Fibroblast of skin of scalp (primary cell): Measurements from ENCODE around the gene ZNF618.

ENCODE experiments used
- DNase-seq: peaks from one replicate; pipeline ENCODE4 v3.0.0-alpha.2; 2013

ZNF618 gene

DNA sequence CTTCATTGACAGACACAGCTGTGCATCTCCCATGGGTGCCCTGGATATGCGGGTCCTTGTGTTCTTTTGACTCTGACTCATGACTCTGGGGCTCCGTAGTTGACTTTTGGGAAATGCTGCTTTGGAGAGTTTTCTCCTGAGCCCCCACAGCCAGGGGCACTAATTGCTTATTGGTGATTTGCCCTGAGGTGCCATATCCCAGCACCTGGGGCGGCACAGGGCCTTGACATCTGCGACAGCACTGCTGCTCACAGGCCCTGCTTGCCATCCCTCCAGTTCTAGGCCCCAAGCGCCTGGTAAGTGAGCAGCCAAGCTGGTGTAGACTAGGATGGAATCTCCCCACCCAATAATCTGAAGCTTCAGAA, 126.9 kb downstream of the ZNF618 start:
- no peak for DNase-seq

DNA sequence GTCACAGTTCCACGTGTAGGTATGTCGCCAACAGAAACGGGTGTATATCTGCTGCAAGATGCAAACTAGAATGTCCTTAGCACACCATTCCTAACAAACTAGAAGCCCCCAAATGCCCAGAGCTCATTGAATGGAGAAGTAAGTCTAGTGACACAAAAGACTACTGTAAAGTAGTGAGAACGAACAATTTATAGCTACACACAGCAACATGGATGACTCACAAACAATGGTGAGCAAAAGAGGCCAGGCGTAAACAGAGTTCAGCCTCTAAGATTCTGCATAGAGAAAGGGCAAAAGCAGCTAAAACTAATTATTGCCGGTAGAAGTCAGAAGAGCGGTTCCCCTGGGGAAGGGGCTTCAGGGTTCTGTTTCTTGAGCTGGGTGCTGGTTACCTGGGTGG, 127.2 kb downstream of the ZNF618 start:
- DNase-seq, result no peak

DNA sequence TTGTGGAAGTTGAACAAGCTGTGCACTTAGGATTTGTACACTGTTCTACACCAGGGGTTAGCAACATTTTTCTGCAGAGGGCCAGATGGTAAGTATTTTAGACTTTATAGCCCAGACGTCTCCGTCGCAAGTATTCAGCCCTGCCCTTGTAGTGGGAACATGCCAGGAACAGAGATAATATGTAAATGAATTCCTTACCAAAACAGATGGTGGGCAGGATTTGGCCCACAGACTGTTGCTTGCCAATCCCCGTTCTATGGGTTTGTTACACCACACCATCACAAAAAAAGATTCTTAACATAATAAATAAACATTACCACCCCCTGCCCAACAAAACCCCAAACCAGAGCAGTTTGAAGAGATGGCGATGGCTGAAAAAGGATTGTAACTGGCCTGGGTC, 127.6 kb downstream of the ZNF618 start:
- no peak for DNase-seq

DNA sequence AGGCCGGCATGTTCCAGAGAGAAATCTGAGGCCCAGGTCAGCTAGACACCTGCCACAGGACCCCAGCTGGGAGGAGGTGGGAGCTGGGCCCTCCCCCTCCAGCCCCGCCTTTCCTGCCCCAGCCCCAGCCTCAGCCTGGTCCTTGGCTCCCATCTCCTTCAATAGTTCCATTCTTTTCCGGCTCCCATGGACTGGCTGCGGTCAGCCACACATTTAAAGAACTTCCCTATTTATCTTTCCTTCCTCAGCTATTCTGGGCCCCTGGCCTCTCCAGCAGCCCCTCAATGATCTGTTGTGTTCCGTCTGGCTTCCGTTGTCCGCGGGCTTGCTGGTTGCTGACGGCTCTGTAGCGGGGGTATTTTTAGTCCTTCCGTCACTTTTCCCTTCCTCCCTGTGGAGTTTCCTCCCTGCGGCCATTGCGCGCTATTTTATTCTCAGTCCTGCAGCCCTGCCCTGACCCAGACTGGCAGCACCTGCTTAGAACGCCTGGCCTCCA, 128.2 kb downstream of the ZNF618 start:
- DNase-seq, result no peak

DNA sequence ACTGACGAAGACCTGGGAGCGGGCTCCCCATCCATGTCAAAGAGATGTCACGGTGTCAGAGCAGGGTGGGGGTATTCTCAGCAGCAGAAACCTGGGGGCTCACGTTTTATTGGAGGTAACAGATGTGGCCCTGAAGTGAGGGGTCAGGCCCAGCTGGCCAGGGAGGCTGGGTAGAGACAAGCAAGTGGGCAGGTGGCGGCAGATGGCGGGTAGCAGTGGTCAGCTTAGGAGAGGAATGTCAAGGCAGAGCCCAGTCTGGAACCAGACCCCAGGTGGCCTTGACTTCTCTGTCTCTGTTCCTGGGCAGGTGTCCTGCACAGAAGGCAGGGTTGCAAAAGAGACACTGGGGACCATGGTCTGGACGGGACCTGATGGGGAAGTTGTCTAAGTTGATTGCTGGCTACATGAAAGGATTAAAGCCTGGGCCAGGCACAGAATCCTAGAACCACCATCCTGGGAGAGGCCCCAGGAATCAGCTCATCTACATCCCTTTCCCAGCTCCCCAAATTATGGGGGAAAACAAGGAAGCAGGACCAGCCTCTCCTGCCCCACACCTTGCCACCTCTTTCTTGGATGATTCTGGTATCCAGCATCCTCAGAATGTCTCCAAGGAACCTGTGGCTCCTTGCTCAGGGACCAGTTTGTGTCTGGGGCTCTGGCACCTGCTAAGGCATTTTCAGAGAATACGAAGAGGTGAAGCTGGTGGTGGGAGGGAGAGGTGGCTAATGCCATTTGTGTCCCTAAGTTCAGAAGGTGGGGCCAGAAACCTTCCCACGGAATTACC, 129.5 kb downstream of the ZNF618 start:
- no peak for DNase-seq

DNA sequence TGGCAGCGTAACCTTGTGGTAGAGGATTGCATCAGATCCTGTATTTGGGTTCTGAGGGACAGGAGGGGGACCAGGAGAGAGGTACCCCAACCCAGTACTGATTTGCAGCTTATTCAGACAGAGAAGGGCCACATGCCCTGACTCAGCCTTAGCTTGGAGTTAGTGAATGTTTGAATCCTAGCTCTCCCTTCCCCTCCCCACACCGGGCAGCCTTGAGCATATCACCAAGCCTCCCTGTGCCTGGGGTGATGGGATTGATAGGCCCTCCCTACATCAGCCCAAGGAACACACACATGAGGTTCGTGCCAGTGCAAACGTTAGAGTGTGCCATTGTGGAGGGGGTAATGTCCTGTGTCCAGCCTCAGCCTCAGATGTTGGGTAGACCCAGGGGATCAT, 130.0 kb downstream of the ZNF618 start:
- no peak for DNase-seq

DNA sequence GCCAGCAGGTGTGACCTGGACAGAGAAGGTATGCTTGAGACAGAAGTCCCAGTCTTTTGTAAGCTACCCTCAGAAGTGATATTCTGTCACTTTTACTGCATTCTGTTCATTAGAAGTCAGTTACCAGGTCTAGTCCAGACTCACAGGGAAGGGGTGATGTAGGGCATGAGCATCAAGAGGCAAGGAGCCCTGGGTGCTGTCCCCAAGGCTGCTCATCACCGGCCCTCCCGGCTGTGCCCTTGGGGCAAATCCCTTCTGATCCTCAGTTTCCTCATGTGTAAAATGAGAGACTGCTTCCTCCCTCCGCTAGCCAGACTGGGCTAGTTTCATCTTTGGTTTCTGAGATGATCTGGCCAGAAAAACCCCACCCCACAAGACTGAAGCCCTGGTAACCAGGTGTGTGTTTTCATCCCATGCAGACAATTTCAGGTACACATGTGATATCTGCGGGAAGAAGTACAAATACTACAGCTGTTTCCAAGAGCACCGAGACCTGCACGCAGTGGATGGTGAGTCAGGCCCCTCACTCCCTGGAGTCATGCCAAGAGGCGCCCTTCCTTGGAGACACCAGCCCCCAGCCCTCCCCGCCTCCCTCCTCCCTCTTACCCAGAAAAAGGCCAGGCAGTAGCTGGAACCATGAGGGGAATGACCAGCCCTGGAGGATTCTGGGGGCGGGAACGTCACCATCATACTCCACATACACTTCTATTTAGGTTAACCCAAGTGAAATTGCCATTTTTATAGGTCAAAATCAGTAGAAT, 131.0 kb downstream of the ZNF618 start:
- DNase-seq, result no peak

DNA sequence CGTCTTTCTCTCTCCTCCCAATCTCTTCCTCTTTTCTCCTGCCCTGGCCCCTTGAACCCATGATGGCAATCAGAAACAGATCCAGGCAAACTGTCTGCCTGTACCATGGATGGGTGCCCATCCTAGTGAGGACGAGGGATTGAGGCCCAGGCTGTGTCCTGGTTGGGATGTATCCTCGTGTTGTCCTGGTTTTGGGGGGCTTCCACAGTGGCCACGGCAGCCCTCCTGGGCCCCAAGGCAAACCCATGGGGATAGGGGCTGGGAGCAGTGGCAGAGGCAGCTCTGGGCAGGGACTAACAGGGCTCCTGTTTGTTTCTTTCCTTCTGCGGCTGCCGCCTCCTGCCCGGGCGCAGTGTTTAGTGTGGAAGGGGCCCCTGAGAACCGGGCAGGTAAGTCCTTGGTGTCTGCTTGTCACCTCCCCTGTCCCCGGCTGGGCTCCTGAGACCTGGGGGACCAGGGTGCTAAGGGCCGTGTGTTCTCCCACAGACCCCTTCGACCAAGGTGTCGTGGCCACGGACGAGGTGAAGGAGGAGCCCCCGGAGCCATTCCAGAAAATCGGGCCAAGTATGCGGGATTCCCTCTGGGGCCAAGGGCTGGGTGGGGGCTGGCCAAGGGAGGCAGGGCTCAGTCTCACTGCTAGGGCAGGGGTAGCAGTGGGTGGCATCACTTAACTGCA, 132.0 kb downstream of the ZNF618 start:
- no peak for DNase-seq

DNA sequence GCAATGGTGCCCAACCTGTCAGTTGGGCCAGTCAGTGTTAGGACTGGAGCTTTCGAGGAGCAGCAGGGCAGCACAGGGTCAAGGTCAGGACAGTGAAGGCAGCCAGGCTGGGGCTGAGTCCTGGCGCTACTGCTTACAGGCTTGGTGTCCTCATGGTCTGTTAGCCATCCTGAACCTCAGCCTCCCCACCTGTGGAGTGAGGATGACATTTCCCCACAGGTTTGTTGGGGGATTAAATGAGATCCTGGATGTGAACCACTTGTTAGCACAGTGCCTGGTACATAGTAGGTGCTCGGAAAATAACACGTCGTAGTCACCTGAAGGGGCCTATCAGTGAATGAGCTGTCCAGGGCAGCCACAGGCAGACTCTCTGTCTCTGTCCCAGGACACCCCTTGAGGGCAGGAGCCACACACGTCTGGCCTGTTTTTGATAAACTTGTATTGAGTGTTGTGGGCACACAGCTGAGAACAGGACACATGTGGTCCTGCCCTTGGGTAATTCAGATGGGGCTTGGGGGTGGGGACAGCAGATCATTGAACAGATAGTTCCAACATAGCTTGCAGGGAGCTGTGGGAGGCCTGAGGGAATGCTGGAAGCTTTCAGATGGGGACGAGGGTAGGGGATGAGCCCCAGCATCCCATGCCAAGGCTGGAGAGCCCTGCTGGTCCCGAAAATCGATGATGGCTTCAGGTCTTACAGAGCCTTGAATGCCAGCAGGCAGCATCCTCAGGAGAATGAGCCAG, 132.7 kb downstream of the ZNF618 start:
- no peak for DNase-seq

DNA sequence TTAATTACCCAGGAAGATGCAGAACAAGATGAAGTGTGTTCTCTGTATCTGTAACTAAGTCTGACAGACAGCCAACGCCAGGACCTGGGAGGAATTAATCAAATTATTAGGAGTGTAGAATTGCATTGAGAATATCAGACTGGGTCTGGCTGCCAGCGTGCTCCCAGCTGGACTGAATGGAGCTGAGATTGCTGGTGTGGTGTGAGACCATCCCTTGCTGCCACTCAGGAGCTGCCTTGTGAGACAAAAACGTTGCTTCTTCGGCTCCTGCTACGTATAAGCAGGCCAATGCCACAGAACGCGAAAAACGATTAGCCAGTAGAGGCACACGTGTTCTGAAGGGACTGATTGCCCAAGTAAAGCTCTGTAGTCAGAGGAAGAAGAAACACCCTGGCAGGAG, 135.2 kb downstream of the ZNF618 start:
- DNase-seq, result no peak

DNA sequence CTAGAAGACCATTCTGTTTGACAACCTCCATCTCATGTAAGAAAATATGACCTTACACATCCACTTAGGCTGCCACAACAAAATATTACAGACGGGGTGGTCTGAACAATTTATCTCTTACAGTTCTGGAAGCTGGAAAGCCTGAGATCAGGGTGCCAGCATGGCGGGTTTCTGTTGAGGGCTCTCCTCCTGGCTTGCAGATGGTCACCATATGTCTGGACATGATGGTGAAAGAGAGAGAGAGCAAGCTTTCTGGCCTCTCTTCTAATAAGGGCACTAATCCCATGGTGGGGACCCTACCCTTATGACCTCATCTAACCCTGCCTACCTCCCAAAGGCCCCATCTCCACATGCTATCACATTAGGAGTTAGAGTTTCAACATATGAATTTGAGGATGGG, 136.0 kb downstream of the ZNF618 start:
- no peak for DNase-seq

DNA sequence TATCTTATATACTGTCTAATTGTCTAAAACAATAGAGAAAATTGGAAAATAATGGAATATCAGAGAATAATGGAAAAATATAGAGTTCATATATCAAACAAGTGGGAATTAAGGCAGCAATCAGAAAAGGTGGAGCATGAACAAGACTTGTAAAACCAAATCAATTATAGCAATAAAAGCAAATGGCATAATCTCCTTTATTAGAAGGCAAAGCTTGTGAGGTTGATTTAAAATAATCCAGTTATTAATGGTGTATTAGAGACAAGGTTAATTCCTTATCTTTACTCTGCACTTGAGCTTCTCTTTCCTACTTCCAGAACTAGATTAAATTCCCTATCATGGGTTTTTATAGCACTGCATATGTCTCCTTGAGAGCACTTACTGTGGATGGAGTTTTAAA, 137.9 kb downstream of the ZNF618 start:
- no peak for DNase-seq

DNA sequence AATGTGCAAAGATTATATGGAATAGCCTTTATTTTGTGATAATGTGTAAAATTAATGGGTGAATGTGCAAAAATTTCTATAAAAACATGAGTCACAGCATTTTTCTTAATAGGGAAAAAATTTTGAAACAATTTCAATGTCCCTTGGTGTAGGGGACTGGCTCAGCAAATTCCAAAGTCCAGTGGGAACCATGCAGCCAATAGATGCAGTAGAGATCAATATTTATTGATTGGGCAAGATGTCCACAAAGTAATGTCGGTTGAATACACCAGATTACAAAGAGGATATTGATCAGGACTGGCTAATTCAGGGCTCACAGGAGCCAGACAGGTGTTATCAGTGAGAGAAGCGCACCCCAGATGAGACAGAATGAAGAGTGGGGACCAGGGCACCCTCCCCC, 139.5 kb downstream of the ZNF618 start:
- no peak for DNase-seq

DNA sequence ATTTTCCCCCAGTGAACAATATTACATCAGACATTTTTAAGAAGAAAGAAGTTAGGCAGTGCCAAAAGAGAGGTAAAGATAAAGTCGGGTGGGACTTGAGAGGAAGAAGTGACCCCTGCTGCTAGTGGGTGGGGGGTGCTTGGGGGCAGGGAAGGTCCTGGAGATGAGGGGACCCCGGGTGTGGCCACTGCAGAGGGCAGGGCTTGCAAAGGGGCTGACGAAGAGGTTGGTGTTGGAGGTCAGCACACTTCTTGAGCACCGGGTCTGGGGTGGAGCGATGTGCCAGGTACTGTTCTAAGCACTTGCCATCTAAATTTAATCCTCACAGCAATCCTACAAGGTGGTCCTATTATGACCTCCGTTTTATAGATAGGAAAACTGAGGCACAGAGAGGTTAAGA, 140.0 kb downstream of the ZNF618 start:
- DNase-seq, result no peak

DNA sequence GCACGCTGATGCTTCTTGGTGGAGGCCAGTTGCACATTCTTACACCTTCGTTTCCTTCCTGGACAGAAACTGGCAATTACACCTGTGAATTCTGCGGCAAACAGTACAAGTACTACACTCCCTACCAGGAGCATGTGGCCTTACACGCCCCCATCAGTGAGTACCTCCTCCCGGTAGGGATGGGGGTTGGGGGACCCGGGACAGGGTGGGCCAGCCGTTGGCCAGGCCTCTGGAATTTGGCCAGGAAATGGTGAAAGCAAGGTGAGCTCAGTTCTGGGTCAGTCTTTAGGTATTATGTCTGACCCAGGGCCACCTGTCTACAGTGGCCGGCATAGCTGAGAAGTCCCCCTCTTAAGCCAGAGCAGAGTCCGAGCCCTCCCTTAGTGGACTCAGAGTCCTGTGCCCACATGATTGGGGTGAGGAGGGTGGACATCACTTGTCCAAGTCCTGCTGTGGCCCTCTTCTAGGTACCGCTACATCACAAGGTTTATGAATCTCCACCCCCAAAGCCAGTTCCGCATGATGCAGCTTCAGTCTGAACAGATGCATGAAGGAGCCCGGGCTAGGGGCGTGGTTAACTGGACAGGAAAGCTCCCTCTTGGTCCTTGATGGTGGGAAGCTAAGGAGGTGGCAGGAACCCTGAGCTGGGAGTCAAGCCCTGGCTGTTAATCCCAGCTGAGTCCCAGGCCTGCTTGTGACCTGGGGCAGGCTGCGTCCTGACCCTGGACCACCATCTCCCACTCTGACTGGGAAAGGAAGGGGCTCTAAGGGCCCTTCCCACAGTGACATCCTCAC, 140.7 kb downstream of the ZNF618 start:
- no peak for DNase-seq

DNA sequence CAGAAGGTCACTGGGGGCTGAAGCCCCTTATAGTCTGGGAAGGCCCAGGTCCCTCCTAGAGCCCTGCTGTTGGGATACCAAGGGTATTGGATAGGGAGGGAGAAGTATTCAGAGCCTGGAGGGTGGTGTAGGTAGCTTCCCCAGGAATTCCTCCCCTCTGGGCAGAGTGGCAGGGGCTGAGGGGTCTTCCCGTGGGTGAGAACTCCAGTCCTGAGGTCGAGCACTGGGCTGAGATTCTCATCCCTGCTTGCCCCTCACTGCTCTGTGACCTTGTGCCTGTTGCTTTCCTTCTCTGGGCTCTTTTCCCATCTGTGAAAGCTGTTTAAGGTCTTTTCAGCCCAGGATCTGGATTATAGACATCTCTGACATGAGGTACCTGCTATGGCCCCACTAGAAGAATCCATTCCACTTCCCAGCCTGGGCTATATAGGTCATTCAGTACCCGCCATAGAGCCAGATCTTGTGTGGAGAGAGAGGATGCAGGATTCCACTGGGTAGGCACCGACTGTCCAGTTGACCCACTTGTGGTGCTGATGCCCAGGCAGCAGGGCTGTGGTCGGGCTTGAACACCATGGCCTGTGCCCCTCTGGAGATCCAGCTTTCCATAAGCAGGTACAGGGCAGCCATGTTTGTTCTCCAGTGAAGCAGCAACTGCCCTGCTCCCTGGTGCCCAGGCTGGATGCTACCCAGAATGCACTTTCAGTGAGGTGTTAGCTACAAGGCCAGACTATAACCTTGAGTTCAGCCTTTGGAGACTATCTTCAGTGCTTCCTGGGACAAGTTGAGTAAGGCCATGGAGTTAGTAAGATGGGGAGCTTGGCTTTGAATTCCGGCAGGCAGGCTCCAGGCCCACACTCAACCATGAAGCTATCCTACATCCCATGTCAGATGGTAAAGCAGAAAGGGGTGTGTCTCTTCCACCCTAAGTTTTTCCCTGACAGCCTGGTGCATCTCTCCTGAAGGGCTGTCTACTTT, 141.9 kb downstream of the ZNF618 start:
- no peak for DNase-seq

DNA sequence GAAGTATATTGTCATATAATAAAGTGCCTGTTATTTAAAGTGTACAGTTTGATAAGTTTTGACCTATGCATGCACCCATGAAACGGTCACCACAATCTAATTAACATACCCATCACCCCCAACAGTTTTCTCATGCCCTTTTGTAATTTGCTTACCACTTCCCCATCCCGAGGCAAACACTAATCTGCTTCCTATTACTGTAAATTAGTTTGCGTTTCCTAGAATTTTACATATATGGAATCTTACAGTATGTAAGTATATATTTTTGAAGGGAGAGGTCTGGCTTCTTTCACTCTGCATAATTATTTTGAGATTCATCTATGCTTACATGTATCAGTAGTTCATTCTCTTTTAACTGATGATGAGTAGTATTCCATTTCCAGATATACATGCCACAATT, 145.5 kb downstream of the ZNF618 start:
- DNase-seq, result no peak

DNA sequence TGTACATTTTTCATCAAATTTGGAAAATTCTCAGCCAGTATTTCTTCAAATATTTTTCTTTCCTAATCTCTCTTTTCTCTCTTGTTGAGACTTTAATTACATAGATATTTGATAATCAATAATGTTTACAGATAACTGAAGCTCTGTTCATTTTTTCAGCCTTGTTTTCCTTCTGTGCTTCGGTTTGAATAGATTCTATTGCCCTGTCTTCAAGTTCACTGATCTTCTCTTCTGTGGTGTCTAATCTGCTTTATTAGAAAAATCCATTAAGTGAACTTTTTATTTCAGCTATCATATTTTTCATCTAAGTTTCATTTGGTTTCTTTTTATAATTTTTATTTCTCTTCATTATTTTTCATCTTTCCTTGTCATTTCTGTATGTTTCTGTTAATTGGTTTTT, 147.9 kb downstream of the ZNF618 start:
- DNase-seq, result no peak

DNA sequence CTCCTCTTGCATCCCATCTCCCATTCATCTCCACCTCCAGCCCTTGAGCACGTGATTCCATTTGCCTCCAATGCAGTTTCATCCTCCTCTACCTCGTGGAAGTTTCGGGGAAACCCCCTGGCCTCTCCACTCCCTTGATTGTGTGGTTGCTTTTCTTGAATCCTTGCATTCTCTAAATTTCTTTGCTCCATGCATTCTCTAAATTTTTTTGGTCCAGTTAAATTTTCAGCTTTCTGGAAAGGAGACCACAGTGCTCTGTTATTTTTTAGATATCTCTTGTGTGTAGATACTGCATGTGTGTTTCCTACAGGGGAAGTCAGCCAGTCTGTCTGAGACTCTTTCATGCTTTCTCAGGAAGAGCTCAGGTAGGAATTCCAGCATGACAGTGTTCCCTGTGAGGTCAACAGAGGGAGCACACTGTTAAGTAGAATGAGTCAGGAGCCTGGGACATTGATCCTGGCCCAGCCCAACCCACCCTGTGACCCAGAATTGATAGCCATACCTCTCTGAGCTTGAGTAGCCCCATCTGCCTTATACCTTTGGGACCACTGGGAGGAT, 149.2 kb downstream of the ZNF618 start:
- peak; percentile 55 for DNase-seq

DNA sequence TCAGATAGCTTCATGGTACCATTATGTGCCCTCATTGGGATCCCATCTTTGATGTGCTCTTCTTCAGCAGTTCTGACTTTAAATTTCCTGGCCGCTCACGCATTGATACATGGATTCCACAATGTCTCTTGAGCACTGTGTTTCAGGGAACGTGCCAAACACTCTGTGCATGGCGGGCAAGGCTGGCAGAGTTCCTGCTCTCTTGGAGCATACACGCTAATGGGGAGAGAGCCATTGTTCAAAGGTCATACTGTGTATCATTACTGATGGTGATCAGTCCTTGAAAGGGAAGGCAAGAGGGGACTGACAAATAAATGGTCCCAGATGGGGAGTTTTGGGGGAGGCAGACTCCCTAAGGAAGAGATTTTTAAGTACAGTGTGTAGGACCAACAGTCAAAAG, 149.7 kb downstream of the ZNF618 start:
- DNase-seq, result no peak
